ENCODE measurements around the gene LRRC42. TPM values are rescaled to one million over a fixed set of nuclear protein-coding genes. Genes with fewer than 3 reads are reported as not detected.

The LRRC42 gene
- total RNA-seq, 4 donors from 2014 or later = 18.7 to 24.3 (median 23.3) TPM

DNA sequence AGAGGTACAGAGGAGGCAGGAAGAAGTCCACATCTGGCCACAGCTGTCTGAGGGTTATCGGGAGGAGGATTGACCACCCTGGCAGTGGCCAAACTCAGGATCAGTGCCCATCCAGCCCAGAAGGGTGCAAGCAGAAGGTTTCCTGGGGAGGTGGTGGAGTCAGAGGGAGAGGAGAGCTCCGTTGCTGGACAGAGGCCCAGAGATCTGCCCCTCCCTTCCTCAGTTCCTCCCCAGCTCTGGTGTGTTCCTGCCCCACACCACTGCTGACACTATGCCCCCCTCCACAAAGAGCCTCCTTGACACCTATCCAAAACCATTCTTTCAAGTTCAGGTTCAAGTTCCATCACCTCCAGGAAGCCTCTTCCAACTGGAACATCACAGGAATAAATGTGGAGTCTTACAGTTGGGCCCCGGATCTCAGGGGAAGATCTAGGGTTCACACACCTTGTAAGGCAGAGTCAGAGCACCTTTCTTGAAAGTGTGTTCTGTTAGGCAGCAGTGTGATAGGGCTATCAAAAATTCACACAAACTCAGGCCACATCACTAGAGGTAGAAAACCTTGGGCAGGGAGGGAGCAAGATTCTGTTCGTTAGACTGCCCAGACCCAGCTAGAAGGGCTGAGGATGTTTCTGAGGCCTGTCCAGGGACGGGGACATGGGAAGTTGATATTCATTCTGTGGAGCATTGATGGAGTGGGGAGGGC, 64.4 kb downstream of the LRRC42 start:
- intact Hi-C loops (cut with DNase I) = no loop called here
- peaks cover 0 to 53% (median 0%) of the 10 kb centered on the region in 4 donors for H3K27me3 ChIP-seq

DNA sequence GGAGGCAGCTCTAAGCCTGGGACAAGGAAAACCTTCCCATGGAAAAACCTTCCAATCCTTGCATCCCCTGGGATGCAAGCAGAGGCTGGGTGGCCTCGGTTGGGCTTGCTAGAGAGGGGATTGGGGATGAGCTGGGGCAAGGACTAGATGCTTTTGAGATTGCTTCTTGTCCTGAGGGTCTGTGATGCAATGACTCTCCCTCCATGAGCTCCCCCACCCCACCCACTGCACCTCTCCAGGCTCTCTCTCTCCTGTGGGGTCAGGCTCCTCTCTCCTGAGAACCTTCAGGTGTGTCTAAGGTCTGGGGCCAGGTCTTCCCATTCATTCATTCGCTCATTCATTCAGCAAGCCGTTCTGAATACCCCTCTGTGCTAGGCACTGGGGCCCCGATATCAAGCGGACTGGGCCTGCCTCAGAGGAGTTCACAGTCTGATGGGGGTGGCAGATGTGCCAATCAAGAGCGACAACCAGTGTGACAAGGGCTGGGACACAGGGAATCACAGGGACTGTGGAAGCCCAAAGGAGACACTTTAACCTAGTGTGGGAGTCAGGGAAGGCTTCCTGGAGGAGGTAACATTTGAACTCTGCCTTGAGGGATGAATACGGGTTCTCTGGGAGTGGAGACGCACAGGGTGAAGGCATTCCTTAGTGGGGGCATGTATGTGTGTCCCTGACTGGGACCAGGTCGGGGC, 65.3 kb downstream of the LRRC42 start:
- no peak for DNase-seq
- no peaks in the 10 kb centered on the region for H3K9me3 ChIP-seq
- WGBS, 2 donors = 79 to 82% methylated on average over 5 to 9 of the region's 9 CpGs
- H3K27me3 ChIP-seq = peaks cover 0 to 53% (median 0%) of the 10 kb centered on the region in 4 donors
- H3K36me3 ChIP-seq = no peaks in the 10 kb centered on the region
- TF ChIP-seq, protein P1, sequence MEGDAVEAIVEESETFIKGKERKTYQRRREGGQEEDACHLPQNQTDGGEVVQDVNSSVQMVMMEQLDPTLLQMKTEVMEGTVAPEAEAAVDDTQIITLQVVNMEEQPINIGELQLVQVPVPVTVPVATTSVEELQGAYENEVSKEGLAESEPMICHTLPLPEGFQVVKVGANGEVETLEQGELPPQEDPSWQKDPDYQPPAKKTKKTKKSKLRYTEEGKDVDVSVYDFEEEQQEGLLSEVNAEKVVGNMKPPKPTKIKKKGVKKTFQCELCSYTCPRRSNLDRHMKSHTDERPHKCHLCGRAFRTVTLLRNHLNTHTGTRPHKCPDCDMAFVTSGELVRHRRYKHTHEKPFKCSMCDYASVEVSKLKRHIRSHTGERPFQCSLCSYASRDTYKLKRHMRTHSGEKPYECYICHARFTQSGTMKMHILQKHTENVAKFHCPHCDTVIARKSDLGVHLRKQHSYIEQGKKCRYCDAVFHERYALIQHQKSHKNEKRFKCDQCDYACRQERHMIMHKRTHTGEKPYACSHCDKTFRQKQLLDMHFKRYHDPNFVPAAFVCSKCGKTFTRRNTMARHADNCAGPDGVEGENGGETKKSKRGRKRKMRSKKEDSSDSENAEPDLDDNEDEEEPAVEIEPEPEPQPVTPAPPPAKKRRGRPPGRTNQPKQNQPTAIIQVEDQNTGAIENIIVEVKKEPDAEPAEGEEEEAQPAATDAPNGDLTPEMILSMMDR (IDR thresholded peaks at IDR 0.05) = no peak
- no peak for TF ChIP-seq POLR2A (IDR thresholded peaks at IDR 0.05)
- peaks cover 0 to 25% (median 5%) of the 10 kb centered on the region in 3 donors for H3K4me1 ChIP-seq
- intact Hi-C loops (cut with DNase I) = no loop called here
- H3K27ac ChIP-seq = no peak overlapping the region
- H3K4me3 ChIP-seq = no peak overlapping the region

More for the DNA sequence above, 64.4 kb downstream of the LRRC42 start:
- Histone ChIP-seq H3K4me3 (no peak overlapping the region), H3K36me3 (no peaks in the 10 kb centered on the region), H3K4me1 (peaks cover 0 to 16% (median 5%) of the 10 kb centered on the region in 3 donors), H3K9me3 (no peaks in the 10 kb centered on the region), H3K27ac (no peak overlapping the region)
- TF ChIP-seq, protein P1 (IDR thresholded peaks at IDR 0.05) = no peak
- TF ChIP-seq POLR2A (IDR thresholded peaks at IDR 0.05) = no peak
- 62 to 65% methylated on average over 3 to 5 of the region's 5 CpGs for WGBS, 2 donors
- DNase-seq = no peak

DNA sequence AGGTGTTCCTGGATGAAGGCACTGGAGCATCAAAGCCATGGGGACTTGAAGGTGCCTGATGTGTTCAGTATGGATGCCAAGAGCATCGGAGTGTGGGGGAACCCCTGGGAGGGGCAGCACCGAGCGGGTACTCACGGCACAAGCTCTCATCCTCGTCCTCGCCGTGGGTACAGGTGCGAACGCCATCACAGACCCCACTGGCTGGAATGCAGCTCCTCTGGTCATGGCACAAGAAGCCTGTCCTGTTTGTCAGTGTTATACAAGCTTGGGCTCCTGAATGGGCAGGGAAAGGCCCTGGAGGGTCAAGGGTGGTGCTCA, 65.8 kb downstream of the LRRC42 start:
- 82% methylated on average over 3 of the region's 9 CpGs; no CpG with 5 or more reads in 1 of the 2 donors for WGBS, 2 donors
- intact Hi-C loops (cut with DNase I) = no loop called here
- TF ChIP-seq, protein P1 (IDR thresholded peaks at IDR 0.05) = no peak
- TF ChIP-seq POLR2A (IDR thresholded peaks at IDR 0.05) = no peak
- Histone ChIP-seq H3K36me3 (no peaks in the 10 kb centered on the region), H3K9me3 (no peaks in the 10 kb centered on the region), H3K27me3 (peaks cover 0 to 53% (median 0%) of the 10 kb centered on the region in 4 donors), H3K27ac (no peak overlapping the region), H3K4me1 (peaks cover 3 to 30% (median 9%) of the 10 kb centered on the region in 3 donors), H3K4me3 (no peak overlapping the region)
- DNase-seq = no peak

DNA sequence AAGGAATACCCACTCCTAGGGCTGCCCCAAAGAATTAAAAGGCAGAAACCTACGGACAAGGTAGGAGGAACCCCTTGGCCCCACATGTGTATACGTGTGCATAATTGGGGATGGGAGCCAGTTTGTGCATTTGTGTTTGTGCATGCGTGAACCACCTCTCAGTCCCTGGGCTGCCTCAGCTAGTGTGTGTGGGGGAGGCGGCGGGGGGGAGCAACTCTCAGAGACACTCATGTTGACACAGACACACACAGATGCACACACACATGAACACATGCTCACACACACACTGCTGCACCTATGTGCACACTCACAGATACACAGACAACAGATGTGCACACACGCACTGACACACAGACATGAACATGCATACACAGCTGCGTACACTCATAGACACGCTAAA, 66.7 kb downstream of the LRRC42 start:
- 75 to 91% methylated on average over 6 to 8 of the region's 8 CpGs for WGBS, 2 donors
- no peak overlapping the region for H3K4me3 ChIP-seq
- DNase-seq = no peak
- peaks cover 0 to 48% (median 0%) of the 10 kb centered on the region in 4 donors for H3K27me3 ChIP-seq
- TF ChIP-seq, protein P1 (IDR thresholded peaks at IDR 0.05) = no peak
- no peak for TF ChIP-seq POLR2A (IDR thresholded peaks at IDR 0.05)
- intact Hi-C loops (cut with DNase I) = no loop called here
- H3K9me3 ChIP-seq = no peaks in the 10 kb centered on the region
- H3K36me3 ChIP-seq = no peaks in the 10 kb centered on the region
- H3K4me1 ChIP-seq = peaks cover 8 to 39% (median 10%) of the 10 kb centered on the region in 3 donors
- H3K27ac ChIP-seq = no peak overlapping the region

DNA sequence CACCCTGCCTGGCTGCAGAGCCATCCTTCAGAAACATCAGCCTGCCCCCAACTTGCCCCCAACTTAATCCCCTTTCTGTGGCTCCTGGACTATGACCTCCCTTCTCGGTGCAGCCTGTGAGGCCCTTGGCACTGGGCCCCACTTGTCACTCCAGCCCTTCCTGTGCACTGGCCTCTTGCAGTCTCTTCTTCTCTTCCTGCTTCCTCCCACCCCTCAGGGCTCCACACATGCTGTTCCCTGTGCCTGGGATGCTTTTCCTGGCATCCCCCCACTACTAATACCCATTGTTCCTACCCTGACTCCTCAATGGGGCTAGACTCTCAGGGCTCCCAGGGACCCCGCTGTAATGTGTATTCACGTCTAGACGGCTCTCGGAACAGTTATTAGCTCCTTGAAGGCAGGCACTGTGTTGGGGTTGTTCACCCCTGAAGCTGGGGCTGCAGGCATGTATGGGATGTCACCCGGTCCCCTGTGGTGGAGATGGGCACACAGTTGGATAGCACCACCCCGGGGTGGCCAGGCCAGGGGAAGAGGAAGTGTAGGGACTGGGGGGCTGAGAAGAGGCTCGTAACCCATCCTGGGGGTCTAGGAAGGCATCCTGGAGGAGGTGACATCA, 67.4 kb downstream of the LRRC42 start:
- Histone ChIP-seq H3K27me3 (peaks cover 0 to 42% (median 0%) of the 10 kb centered on the region in 4 donors), H3K9me3 (no peaks in the 10 kb centered on the region), H3K27ac (no peak overlapping the region), H3K4me3 (no peak overlapping the region), H3K4me1 (peaks cover 10 to 44% (median 10%) of the 10 kb centered on the region in 3 donors), H3K36me3 (no peaks in the 10 kb centered on the region)
- TF ChIP-seq, protein P1 (IDR thresholded peaks at IDR 0.05) = no peak
- no peak for TF ChIP-seq POLR2A (IDR thresholded peaks at IDR 0.05)
- intact Hi-C loops (cut with DNase I) = no loop called here
- DNase-seq = no peak
- WGBS, 2 donors = 75% methylated on average over 5 to 6 of the region's 8 CpGs

Data from esophagus squamous epithelium (tissue), 5 donors.